ENCODE data around the gene RAB26.
"Not testable (repeated sequence)": the region's sequence is repeated elsewhere in the genome, so short reads cannot be mapped to it uniquely, and the experiment has no call there.

GRCh38 chr16:2109872-2110271, 38.6 kb upstream of the RAB26 start:
- TF ChIP-seq EZH2phosphoT487, CTCF, EZH2 (IDR thresholded peaks at IDR 0.05): not testable (repeated sequence)

Data from neural progenitor cell (in vitro differentiated cells).